ENCODE results near the gene EIF5B. TPM values are rescaled to one million over a fixed set of nuclear protein-coding genes. Genes with fewer than 3 reads are reported as not detected.

EIF5B gene
- total and polyA plus RNA-seq, 9 donors, result 17.5 to 38.8 (median 30.4) TPM

DNA sequence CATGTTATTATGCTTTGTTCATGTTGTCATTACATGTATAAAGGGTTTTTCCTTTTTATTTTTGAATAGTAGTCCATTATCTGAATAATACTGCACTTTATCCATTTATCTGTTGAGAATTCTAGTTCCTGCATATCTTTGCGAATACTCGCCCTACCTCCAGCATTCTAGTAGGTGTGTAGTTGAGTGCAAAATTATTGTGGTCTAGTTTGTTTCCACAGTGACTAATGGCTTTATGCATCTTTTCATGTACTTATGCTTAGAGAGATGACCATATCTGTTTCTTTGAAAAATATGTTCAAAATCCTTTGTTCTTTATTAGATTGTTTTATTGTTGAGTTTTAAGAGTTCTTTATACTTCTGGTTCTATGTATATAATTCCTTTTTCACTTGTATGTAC, 48.8 kb downstream of the EIF5B start:
- 96 to 98% (median 98%) methylated on average over 2 of the region's 2 CpGs for WGBS, 3 donors
- Histone ChIP-seq H3K36me3 (no peaks in the 10 kb centered on the region), H3K4me1 (ENCODE audit: insufficient read depth) (no peaks in the 10 kb centered on the region), H3K27ac (no peak overlapping the region), H3K4me3 (no peak overlapping the region), H3K27me3 (no peaks in the 10 kb centered on the region), H3K9me3 (no peaks in the 10 kb centered on the region)
- DNase-seq, result no peak
- TF ChIP-seq EP300 (IDR thresholded peaks at IDR 0.05), result no peak
- TF ChIP-seq, protein P1, sequence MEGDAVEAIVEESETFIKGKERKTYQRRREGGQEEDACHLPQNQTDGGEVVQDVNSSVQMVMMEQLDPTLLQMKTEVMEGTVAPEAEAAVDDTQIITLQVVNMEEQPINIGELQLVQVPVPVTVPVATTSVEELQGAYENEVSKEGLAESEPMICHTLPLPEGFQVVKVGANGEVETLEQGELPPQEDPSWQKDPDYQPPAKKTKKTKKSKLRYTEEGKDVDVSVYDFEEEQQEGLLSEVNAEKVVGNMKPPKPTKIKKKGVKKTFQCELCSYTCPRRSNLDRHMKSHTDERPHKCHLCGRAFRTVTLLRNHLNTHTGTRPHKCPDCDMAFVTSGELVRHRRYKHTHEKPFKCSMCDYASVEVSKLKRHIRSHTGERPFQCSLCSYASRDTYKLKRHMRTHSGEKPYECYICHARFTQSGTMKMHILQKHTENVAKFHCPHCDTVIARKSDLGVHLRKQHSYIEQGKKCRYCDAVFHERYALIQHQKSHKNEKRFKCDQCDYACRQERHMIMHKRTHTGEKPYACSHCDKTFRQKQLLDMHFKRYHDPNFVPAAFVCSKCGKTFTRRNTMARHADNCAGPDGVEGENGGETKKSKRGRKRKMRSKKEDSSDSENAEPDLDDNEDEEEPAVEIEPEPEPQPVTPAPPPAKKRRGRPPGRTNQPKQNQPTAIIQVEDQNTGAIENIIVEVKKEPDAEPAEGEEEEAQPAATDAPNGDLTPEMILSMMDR (IDR thresholded peaks at IDR 0.05), result no peak
- no peak for TF ChIP-seq POLR2A (IDR thresholded peaks at IDR 0.05)
- intact Hi-C loops (cut with DNase I), result no loop called here

GRCh38 chr2:99388892-99389291, 51.7 kb downstream of the EIF5B start:
- no peak overlapping the region for H3K27ac ChIP-seq
- DNase-seq, result no peak
- no peaks in the 10 kb centered on the region for H3K4me1 ChIP-seq (ENCODE audit: insufficient read depth)
- no peaks in the 10 kb centered on the region for H3K36me3 ChIP-seq
- no peak overlapping the region for H3K4me3 ChIP-seq
- no peaks in the 10 kb centered on the region for H3K9me3 ChIP-seq
- 83 to 85% (median 84%) methylated on average over 2 of the region's 2 CpGs for WGBS, 3 donors
- intact Hi-C loops (cut with DNase I), result no loop called here
- TF ChIP-seq POLR2A (IDR thresholded peaks at IDR 0.05), result no peak
- TF ChIP-seq EP300 (IDR thresholded peaks at IDR 0.05), result no peak
- TF ChIP-seq, protein P1 (IDR thresholded peaks at IDR 0.05), result no peak
- H3K27me3 ChIP-seq, result no peaks in the 10 kb centered on the region

DNA sequence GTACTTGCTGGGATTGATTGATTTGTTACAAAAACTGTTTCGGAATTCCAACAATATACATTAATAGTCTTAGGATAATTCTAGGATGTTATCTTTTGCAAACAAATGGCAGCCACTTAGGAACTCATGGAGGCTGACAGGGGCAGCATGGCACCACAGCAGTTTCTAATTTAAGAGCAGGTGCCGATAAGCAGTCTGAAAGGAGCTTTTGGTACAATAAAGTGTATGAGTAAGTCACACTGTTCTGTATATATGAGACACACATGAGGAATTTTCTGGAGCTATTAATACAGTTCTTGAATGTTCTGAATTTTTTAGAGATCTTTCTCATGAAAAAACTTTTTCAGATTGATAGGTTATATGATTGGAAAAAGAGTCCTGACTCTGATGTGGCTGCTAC, 52.2 kb downstream of the EIF5B start:
- intact Hi-C loops (cut with DNase I), result no loop called here
- H3K4me1 ChIP-seq (ENCODE audit: insufficient read depth), result no peaks in the 10 kb centered on the region
- H3K27ac ChIP-seq, result no peak overlapping the region
- H3K9me3 ChIP-seq, result no peaks in the 10 kb centered on the region
- H3K4me3 ChIP-seq, result no peak overlapping the region
- DNase-seq, result no peak
- H3K27me3 ChIP-seq, result no peaks in the 10 kb centered on the region
- 68 to 93% (median 69%) methylated on average over 2 of the region's 2 CpGs for WGBS, 3 donors
- no peaks in the 10 kb centered on the region for H3K36me3 ChIP-seq
- TF ChIP-seq, protein P1 (IDR thresholded peaks at IDR 0.05), result no peak
- TF ChIP-seq EP300 (IDR thresholded peaks at IDR 0.05), result no peak
- no peak for TF ChIP-seq POLR2A (IDR thresholded peaks at IDR 0.05)

DNA sequence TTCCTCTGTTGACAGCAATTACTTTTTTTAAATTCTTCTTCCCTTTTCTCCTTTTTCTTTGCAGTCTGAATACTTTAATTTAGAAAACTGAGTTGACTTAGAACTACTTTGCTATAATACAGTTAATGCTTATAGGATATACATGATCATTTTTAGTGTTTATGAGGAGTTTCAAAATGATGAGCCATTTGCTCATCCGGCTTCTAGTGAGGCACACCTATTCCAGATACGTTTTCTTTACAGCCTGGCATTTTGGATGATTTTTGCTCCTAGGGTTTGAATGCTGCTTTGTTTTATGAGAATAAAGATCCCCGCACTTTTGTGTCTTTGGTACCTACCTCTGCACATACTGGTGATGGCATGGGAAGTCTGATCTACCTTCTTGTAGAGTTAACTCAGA, 52.8 kb downstream of the EIF5B start:
- 92 to 93% (median 92%) methylated on average over 3 of the region's 3 CpGs for WGBS, 3 donors
- TF ChIP-seq EP300 (IDR thresholded peaks at IDR 0.05), result no peak
- TF ChIP-seq POLR2A (IDR thresholded peaks at IDR 0.05), result no peak
- TF ChIP-seq, protein P1 (IDR thresholded peaks at IDR 0.05), result no peak
- Histone ChIP-seq H3K27me3 (no peaks in the 10 kb centered on the region), H3K9me3 (no peaks in the 10 kb centered on the region), H3K27ac (no peak overlapping the region), H3K4me3 (no peak overlapping the region), H3K36me3 (no peaks in the 10 kb centered on the region), H3K4me1 (ENCODE audit: insufficient read depth) (no peaks in the 10 kb centered on the region)
- intact Hi-C loops (cut with DNase I), result no loop called here
- no peak for DNase-seq

Data from ovary (tissue), 9 donors.